K562 (cell line): ENCODE results near the gene ANAPC2. TPM values are rescaled to one million over a fixed set of nuclear protein-coding genes. Genes with fewer than 3 reads are reported as not detected.

Experiments
- ATAC-seq: fragments of 200-7000 bp; cut with Tn5 transposase; 3 replicates; pipeline ENCODE4 v1.9.1; 2020; ENCODE audit warnings: moderate library complexity
- BruUV-seq: library from RNA; stranded (reverse); fragments of 400-500 nt; replicated peaks from 2 replicates; lab custom pipeline; 2021; lab: Mats Ljungman, UMichigan
- CTCF ChIA-PET: fragments of 300-600 bp; formaldehyde crosslinking; extraction: SDS; loops from one replicate; lab custom pipeline; 2021; ENCODE audit warnings: low intra/inter-chr PET ratio; lab: Yijun Ruan, JAX
- POLR2A ChIA-PET: fragments of 300-600, 350-650 bp; sonication (Branson Sonifier 250); formaldehyde crosslinking; extraction: SDS; loops from one replicate; lab custom pipeline; 2021; ENCODE audit warnings: antibody characterized with exemption, inconsistent platforms; lab: Yijun Ruan, JAX
- DNase-seq, 4 experiments: peaks; one replicate each; pipeline versions ENCODE4 v3.0.0 to v3.0.0-alpha.2; 2011 to 2018; ENCODE audit warnings: low spot score in 3 of 4, mixed read lengths in 3 of 4; ENCODE audit errors: extremely low read depth in 1 of 4
- FAIRE-seq: peaks from 2 replicates; lab custom pipeline; 2011; peaks lifted over from hg19 to GRCh38; lab: Jason Lieb, UNC
- H2AFZ ChIP-seq: 2 replicates; pipeline ENCODE4 v1.6.0; 2011; ENCODE audit warnings: low read depth, low read length, control low read depth, inconsistent platforms
- H3K27ac ChIP-seq: fragments of 200-600 bp; 3 replicates; pipeline ENCODE4 v1.8.0; 2011; ENCODE audit warnings: low read depth, mild to moderate bottlenecking, control low read depth, inconsistent platforms, low read length, moderate library complexity, mixed read lengths; ENCODE audit errors: extremely low read depth
- H3K27me3 ChIP-seq, 2 experiments: fragments of 300-600 bp in 1 of 2; 2 replicates in 1 of 2; 3 replicates in 1 of 2; pipeline versions ENCODE4 v1.6.0 to v1.8.0; 2011; ENCODE audit warnings: inconsistent platforms in 2 of 2, low read length in 2 of 2, mild to moderate bottlenecking in 1 of 2, mixed read lengths in 1 of 2, moderate library complexity in 1 of 2; ENCODE audit not compliant: control insufficient read depth in 2 of 2, insufficient read depth in 2 of 2
- H3K36me3 ChIP-seq: fragments of 300-600 bp; 3 replicates; pipeline ENCODE4 v1.8.0; 2011; ENCODE audit warnings: mild to moderate bottlenecking, low read length, inconsistent platforms; ENCODE audit not compliant: control insufficient read depth, insufficient read depth
- H3K4me1 ChIP-seq, 2 experiments: fragments of 200-600 bp in 1 of 2; replicated peaks in 1 of 2; 2 replicates in 1 of 2; 3 replicates in 1 of 2; pipeline versions ENCODE4 v1.5.1 to v1.8.0; 2011; ENCODE audit warnings: inconsistent platforms in 2 of 2, low read length in 2 of 2, mild to moderate bottlenecking in 1 of 2, mixed read lengths in 1 of 2, moderate library complexity in 1 of 2; ENCODE audit not compliant: control insufficient read depth in 2 of 2, insufficient read depth in 2 of 2
- H3K4me2 ChIP-seq: 2 replicates; pipeline ENCODE4 v1.6.1; 2011; ENCODE audit warnings: low read length, control low read depth, inconsistent platforms, mixed read lengths; ENCODE audit not compliant: insufficient read depth
- H3K4me3 ChIP-seq: fragments of 200-600 bp; sonication (generic), shearing (Covaris generic); 2 replicates; pipeline ENCODE4 v1.5.1; 2016; ENCODE audit warnings: control low read depth, inconsistent platforms
- H3K79me2 ChIP-seq: fragments of 200-600 bp; 3 replicates; pipeline ENCODE4 v1.8.0; 2011; ENCODE audit warnings: low read length, inconsistent platforms; ENCODE audit not compliant: control insufficient read depth, insufficient read depth
- H3K9ac ChIP-seq, 2 experiments: 2 replicates each; pipeline versions ENCODE4 v1.6.0 to v1.6.1; 2011; ENCODE audit warnings: low read depth in 2 of 2, low read length in 2 of 2, control low read depth in 1 of 2, inconsistent platforms in 1 of 2, mild to moderate bottlenecking in 1 of 2, mixed read lengths in 1 of 2; ENCODE audit not compliant: insufficient read depth in 1 of 2
- H3K9me1 ChIP-seq: one replicate; pipeline ENCODE4 v1.6.0; 2011; ENCODE audit warnings: inconsistent platforms, mild to moderate bottlenecking, low read length, moderate library complexity; ENCODE audit not compliant: control insufficient read depth, insufficient read depth
- H3K9me3 ChIP-seq: replicated peaks from 2 replicates; pipeline ENCODE4 v1.5.1; 2011; ENCODE audit warnings: low read depth, low read length, inconsistent platforms; ENCODE audit not compliant: control insufficient read depth, insufficient read depth
- H4K20me1 ChIP-seq: replicated peaks from 2 replicates; pipeline ENCODE4 v1.6.1; 2011; ENCODE audit warnings: low read length, inconsistent platforms, mixed read lengths; ENCODE audit not compliant: control insufficient read depth, insufficient read depth
- BCLAF1 ChIP-seq, 2 experiments: fragments of 450-650 bp in 1 of 2; IDR thresholded peaks; 2 replicates each; pipeline ENCODE4 v1.6.1; 2011 to 2017; ENCODE audit warnings: low read depth in 2 of 2, antibody characterized with exemption in 1 of 2, borderline replicate concordance in 1 of 2, low read length in 1 of 2, mild to moderate bottlenecking in 1 of 2, mixed read lengths in 1 of 2; ENCODE audit not compliant: control insufficient read depth in 1 of 2
- BHLHE40 ChIP-seq: IDR thresholded peaks from 2 replicates; pipeline ENCODE4 v1.6.1; 2011; ENCODE audit warnings: low read length, improper control_type of control experiment
- EGR1 ChIP-seq: fragments of 450-650 bp; conservative IDR thresholded peaks from 2 replicates; pipeline ENCODE4 v1.6.1; 2017; ENCODE audit warnings: mild to moderate bottlenecking
- ERF ChIP-seq: fragments of 450-650 bp; formaldehyde crosslinking; IDR thresholded peaks from 2 replicates; pipeline ENCODE4 v1.4.0; 2020; ENCODE audit warnings: mild to moderate bottlenecking, mixed read lengths
- KLF13 ChIP-seq: fragments of 450-650 bp; IDR thresholded peaks from 2 replicates; pipeline ENCODE4 v1.6.1; 2016; ENCODE audit warnings: missing genetic modification characterization, low read depth, mild to moderate bottlenecking, missing compliant biosample characterization, moderate library complexity, borderline replicate concordance
- POLR2AphosphoS2 ChIP-seq: IDR thresholded peaks from 2 replicates; pipeline ENCODE4 v1.6.1; 2012; ENCODE audit warnings: low read length, improper control_type of control experiment
- SIN3A ChIP-seq, 2 experiments: fragments of 150-350 bp in 1 of 2; IDR thresholded peaks; 2 replicates each; pipeline ENCODE4 v1.6.1; 2011 to 2016; ENCODE audit warnings: borderline replicate concordance in 2 of 2, low read depth in 2 of 2, low read length in 2 of 2, mild to moderate bottlenecking in 2 of 2, moderate library complexity in 2 of 2; ENCODE audit not compliant: control insufficient read depth in 1 of 2
- SMARCA4 ChIP-seq: fragments of 450-650 bp; IDR thresholded peaks from 2 replicates; pipeline ENCODE4 v1.6.1; 2016
- SP1 ChIP-seq: sonication (generic); formaldehyde crosslinking; IDR thresholded peaks from 2 replicates; pipeline ENCODE4 v1.8.1; 2022; ENCODE audit warnings: mild to moderate bottlenecking, missing genetic modification reagents
- STAT6 ChIP-seq: sonication (generic); formaldehyde crosslinking; IDR thresholded peaks from 2 replicates; pipeline ENCODE4 v1.8.1; 2023; ENCODE audit warnings: mild to moderate bottlenecking, missing genetic modification reagents
- TSHZ1 ChIP-seq: fragments of 250-450 bp; sonication (Bioruptor Pico); IDR thresholded peaks from 2 replicates; pipeline ENCODE4 v1.4.0; 2020; ENCODE audit warnings: mild to moderate bottlenecking, moderate library complexity
- WGBS: fragments of 100-300 bp; shearing (Covaris generic); methylation state at CpG from one replicate; pipeline ENCODE4 v1.1.6; 2016; ENCODE audit warnings: low coverage, mixed read lengths; ENCODE audit not compliant: insufficient coverage; ENCODE audit errors: missing lambda C conversion rate; 5-methylcytosine and 5-hydroxymethylcytosine counted together
- in situ Hi-C: fragments of 300-500 bp; cut with MboI; formaldehyde crosslinking; loops from 4 replicates; pipeline ENCODE4 v1.15.0; 2018; ENCODE audit warnings: inconsistent platforms, mixed read lengths
- intact Hi-C: fragments of 100-400 bp; cut with micrococcal nuclease; formaldehyde crosslinking; loops from 2 replicates; pipeline ENCODE4 v1.14.2; 2022
- polyA plus RNA-seq, 8 experiments: library from polyadenylated mRNA; depleted of rRNA in 4 of 8; stranded (reverse) in 5 of 8; unstranded in 3 of 8; fragments of >200 nt; fragmentation: Nextera tagmentation in 2 of 8; fragmentation: Illumina TruSeq in 1 of 8; extraction: Ambion mirVana in 2 of 8; extraction: Trizol in 1 of 8; gene quantifications; 2 replicates each; pipeline versions ENCODE4 v1.2.1 to v1.2.3, GENCODE V29; 2011 to 2014; ENCODE audit warnings: inconsistent platforms in 1 of 8, missing spikeins in 1 of 8
- total RNA-seq, 7 experiments: library from RNA; depleted of rRNA in 6 of 7; stranded (reverse); fragments of >200 nt in 6 of 7; fragmentation: Illumina TruSeq in 2 of 7; extraction: Trizol in 2 of 7; gene quantifications; 2 replicates each; pipeline versions ENCODE4 v1.2.1 to v1.2.3, GENCODE V29; 2011 to 2021; ENCODE audit warnings: low replicate concordance in 1 of 7

Gene ANAPC2
- total and polyA plus RNA-seq, 9 of the 15 experiments (the other 6 are each of a cell fraction or from before 2014, with no cell fraction given): 0.11 to 56.5 (median 17.1) TPM; not detected in 1

- WGBS: under 1% methylated on average over 12 of the region's 12 CpGs
- no peaks in the 10 kb centered on the region for H3K27me3 ChIP-seq
- peaks cover 18% of the 10 kb centered on the region; the same call in 2 of the 3 replicates for H3K79me2 ChIP-seq
- peak overlapping the region; percentile 76 to 92 for H3K9ac ChIP-seq
- POLR2A ChIA-PET: interaction anchor here (0.7 to 2.1 kb wide), 11 partner anchors 9 to 223 kb away, joined by 3 to 13 read pairs (median 5); partner anchors contain the start of genes CLIC3, TPRN and TUBB4B
- FAIRE-seq: peak; percentile 100
- H3K4me2 ChIP-seq: peak overlapping the region; percentile 69
- peaks cover 32% of the 10 kb centered on the region; the same call in 1 of the 3 replicates for H3K36me3 ChIP-seq
- BruUV-seq: no TSS peak
- no peak overlapping the region for H2AFZ ChIP-seq
- no peak overlapping the region for H3K4me3 ChIP-seq
- H3K9me3 ChIP-seq: no peaks in the 10 kb centered on the region
- in situ Hi-C loops (no loop called here), intact Hi-C loops (loop anchor here (2.0 kb wide), 1 partner anchor 18 kb away; the partner anchor contains the start of gene TPRN)
- no peaks in the 10 kb centered on the region for H3K9me1 ChIP-seq
- peak; percentile 59 to 95 (median 77) for DNase-seq
- H3K4me1 ChIP-seq: peaks cover 34 to 89% of the 10 kb centered on the region in 2 experiments
- CTCF ChIA-PET: no interaction called here
- H3K27ac ChIP-seq: peak overlapping the region; percentile 72
- H4K20me1 ChIP-seq: no peaks in the 10 kb centered on the region
- ATAC-seq: peak; percentile 82
- TF ChIP-seq BHLHE40 (peak; percentile 70), EGR1 (peak; percentile 86), POLR2AphosphoS2 (peak; percentile 74; the same call in 1 of the 2 replicates), ERF (CRISPR knock-in tag) (peak; percentile 91), SMARCA4 (peak; percentile 90), STAT6 (CRISPR knock-in tag) (no peak), KLF13 (tag) (peak; percentile 96; the same call in 1 of the 2 replicates), BCLAF1 (IDR thresholded peaks at IDR 0.05; ENCODE audit: borderline replicate concordance in 1 of 2, control insufficient read depth in 1 of 2, low read depth in 2 of 2, low read length in 1 of 2) (no peak), SP1 (CRISPR knock-in tag) (peak; percentile 84), TSHZ1 (peak; percentile 28; the same call in 1 of the 2 replicates), SIN3A (IDR thresholded peaks at IDR 0.05; ENCODE audit: borderline replicate concordance in 2 of 2, control insufficient read depth in 1 of 2, low read depth in 2 of 2, low read length in 2 of 2) (peak; percentile 78 to 96)
These were observed 30.5 kb upstream of the ANAPC2 start for GRCh38 chr9:137218754-137219271.
